ENCODE measurements around the gene TMEM63B.

TMEM63B gene

DNA sequence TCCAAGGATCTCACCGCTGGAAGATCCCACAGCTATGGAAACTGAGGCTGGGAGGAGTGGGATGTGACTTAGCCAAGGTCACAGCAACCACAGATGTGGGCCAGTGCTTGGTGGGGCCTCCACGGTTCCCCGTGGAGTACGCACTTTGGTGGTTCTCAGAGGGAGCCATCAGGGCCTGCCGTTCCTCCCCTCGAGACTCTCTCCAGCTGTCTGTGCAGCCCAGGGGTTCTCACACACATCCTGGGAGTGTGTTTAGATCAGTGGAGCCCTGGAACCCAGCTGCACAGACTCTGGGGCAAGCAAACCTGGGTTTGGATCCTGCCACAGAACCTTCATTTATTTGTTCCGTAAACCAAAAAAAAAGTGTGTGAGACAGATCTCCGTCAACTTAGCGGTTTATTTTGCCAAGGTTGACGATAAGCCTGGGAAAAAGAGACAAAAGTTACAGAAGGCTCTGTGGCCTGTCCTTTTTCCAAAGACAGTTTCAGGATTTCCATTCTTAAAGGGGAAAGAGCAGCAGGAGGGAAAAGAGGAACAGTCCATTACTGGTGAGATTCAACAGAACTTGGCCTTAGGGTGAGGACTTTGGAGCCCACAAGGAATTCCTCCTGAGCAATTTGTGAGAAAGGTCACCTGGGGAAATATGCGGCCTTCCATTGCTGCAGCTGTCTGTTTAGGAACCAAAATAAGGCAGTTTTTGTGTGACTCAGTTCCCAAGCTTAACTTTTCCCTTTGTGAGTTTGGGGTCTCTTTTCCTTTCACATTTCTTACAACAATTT, 75.8 kb downstream of the TMEM63B start:
- TF ChIP-seq YY1 (IDR thresholded peaks at IDR 0.05; ENCODE audit: low read depth) (no peak), NFIC (IDR thresholded peaks at IDR 0.05) (no peak), EGR1 (IDR thresholded peaks at IDR 0.05) (no peak), TEAD4 (IDR thresholded peaks at IDR 0.05) (no peak), EP300 (IDR thresholded peaks at IDR 0.05; ENCODE audit: borderline replicate concordance) (no peak)
- TF ChIP-seq, protein P1, sequence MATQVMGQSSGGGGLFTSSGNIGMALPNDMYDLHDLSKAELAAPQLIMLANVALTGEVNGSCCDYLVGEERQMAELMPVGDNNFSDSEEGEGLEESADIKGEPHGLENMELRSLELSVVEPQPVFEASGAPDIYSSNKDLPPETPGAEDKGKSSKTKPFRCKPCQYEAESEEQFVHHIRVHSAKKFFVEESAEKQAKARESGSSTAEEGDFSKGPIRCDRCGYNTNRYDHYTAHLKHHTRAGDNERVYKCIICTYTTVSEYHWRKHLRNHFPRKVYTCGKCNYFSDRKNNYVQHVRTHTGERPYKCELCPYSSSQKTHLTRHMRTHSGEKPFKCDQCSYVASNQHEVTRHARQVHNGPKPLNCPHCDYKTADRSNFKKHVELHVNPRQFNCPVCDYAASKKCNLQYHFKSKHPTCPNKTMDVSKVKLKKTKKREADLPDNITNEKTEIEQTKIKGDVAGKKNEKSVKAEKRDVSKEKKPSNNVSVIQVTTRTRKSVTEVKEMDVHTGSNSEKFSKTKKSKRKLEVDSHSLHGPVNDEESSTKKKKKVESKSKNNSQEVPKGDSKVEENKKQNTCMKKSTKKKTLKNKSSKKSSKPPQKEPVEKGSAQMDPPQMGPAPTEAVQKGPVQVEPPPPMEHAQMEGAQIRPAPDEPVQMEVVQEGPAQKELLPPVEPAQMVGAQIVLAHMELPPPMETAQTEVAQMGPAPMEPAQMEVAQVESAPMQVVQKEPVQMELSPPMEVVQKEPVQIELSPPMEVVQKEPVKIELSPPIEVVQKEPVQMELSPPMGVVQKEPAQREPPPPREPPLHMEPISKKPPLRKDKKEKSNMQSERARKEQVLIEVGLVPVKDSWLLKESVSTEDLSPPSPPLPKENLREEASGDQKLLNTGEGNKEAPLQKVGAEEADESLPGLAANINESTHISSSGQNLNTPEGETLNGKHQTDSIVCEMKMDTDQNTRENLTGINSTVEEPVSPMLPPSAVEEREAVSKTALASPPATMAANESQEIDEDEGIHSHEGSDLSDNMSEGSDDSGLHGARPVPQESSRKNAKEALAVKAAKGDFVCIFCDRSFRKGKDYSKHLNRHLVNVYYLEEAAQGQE (IDR thresholded peaks at IDR 0.05; ENCODE audit: low read depth) = no peak
- TF ChIP-seq, protein P2, sequence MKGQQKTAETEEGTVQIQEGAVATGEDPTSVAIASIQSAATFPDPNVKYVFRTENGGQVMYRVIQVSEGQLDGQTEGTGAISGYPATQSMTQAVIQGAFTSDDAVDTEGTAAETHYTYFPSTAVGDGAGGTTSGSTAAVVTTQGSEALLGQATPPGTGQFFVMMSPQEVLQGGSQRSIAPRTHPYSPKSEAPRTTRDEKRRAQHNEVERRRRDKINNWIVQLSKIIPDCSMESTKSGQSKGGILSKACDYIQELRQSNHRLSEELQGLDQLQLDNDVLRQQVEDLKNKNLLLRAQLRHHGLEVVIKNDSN (IDR thresholded peaks at IDR 0.05) = no peak

DNA sequence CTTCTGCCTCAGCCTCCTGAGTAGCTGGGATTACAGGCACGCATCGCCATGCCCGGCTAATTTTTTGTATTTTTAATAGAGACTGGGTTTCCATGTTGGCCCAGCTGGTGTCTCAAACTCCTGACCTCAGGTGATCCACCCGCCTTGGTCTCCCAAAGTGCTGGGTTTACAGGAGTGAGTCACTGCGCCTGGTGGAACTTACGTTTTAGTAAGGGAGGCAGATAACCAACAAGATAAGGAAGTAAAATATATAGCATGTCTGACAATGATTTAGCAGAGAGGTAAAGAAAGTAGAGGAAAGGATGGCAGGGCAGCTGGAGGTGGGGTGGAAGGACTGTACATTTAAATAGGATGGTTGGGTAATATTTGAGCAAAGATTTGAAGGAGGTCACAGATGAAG, 76.6 kb downstream of the TMEM63B start:
- TF ChIP-seq FOXM1 (IDR thresholded peaks at IDR 0.05; ENCODE audit: borderline replicate concordance, low read depth) (no peak), TAF1 (IDR thresholded peaks at IDR 0.05; ENCODE audit: low read depth) (no peak), TCF12 (IDR thresholded peaks at IDR 0.05; ENCODE audit: low read depth) (no peak), EGR1 (IDR thresholded peaks at IDR 0.05) (no peak), CREB1 (IDR thresholded peaks at IDR 0.05; ENCODE audit: low read depth) (no peak)
- TF ChIP-seq, protein P2 (IDR thresholded peaks at IDR 0.05) = no peak
- TF ChIP-seq, protein P3, sequence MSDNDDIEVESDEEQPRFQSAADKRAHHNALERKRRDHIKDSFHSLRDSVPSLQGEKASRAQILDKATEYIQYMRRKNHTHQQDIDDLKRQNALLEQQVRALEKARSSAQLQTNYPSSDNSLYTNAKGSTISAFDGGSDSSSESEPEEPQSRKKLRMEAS (IDR thresholded peaks at IDR 0.05) = no peak
